Stimulated activated CD4-positive, alpha-beta T cell treated with anti-CD3 and anti-CD28 coated beads, TNF-alpha, amount 100 ng/mL, for 48 hours (primary cell): ENCODE data around the gene TMEM108.

Source experiments
- DNase-seq, 3 donors: peaks; one replicate each; pipeline ENCODE4 v3.0.0-alpha.2; 2020; ENCODE audit warnings: low read depth in 3 of 3

Gene TMEM108

GRCh38 chr3:133383741-133384140 is 345.6 kb downstream of the TMEM108 start:
- no peak for DNase-seq

GRCh38 chr3:133384331-133385027 is 346.3 kb downstream of the TMEM108 start:
- DNase-seq: peak in 2 of 3 donors; percentile 5 to 28

GRCh38 chr3:133386876-133387275 is 348.7 kb downstream of the TMEM108 start:
- no peak for DNase-seq

- no peak for DNase-seq
Measured at GRCh38 chr3:133387341-133387740, 349.1 kb downstream of the TMEM108 start.

- DNase-seq: no peak
Measured at GRCh38 chr3:133388696-133389395, 350.7 kb downstream of the TMEM108 start.

GRCh38 chr3:133390715-133391114 is 352.5 kb downstream of the TMEM108 start:
- DNase-seq: no peak

- DNase-seq: no peak
Measured at GRCh38 chr3:133393204-133393603, 355.0 kb downstream of the TMEM108 start.

- no peak for DNase-seq
Measured at GRCh38 chr3:133393691-133394474, 355.7 kb downstream of the TMEM108 start.

- no peak for DNase-seq
Measured at GRCh38 chr3:133394561-133395311, 356.5 kb downstream of the TMEM108 start.

GRCh38 chr3:133396906-133397305 is 358.7 kb downstream of the TMEM108 start:
- DNase-seq: no peak

GRCh38 chr3:133400006-133400515 is 361.9 kb downstream of the TMEM108 start, which contains the start of gene BFSP2:
TSS of gene BFSP2 (plus strand) at chr3:133400056. CDS start at chr3:133400084, 28 bp downstream.
- DNase-seq: no peak

- no peak for DNase-seq
Measured at GRCh38 chr3:133401374-133402135, 363.4 kb downstream of the TMEM108 start.

GRCh38 chr3:133404920-133405319 is 366.7 kb downstream of the TMEM108 start:
- DNase-seq: no peak

- no peak for DNase-seq
Measured at GRCh38 chr3:133408366-133408765, 370.2 kb downstream of the TMEM108 start.

- no peak for DNase-seq
Measured at GRCh38 chr3:133408961-133409360, 370.8 kb downstream of the TMEM108 start.

GRCh38 chr3:133410191-133410892 is 372.2 kb downstream of the TMEM108 start:
- DNase-seq: no peak

GRCh38 chr3:133412183-133413132 is 374.3 kb downstream of the TMEM108 start:
- DNase-seq: no peak

GRCh38 chr3:133413161-133414020 is 375.2 kb downstream of the TMEM108 start:
- DNase-seq: no peak
